Right atrium auricular region (tissue), 2 donors: ENCODE data around the gene ZNF830. TPM values are rescaled to one million over a fixed set of nuclear protein-coding genes. Genes with fewer than 3 reads are reported as not detected.
"Not testable (repeated sequence)": the region's sequence is repeated elsewhere in the genome, so short reads cannot be mapped to it uniquely, and the experiment has no call there.

Source experiments
- DNase-seq: peaks from one replicate; pipeline ENCODE4 v3.0.0-alpha.2; 2019; ENCODE audit warnings: low spot score
- H3K27ac ChIP-seq, 2 donors: fragments of 200-600 bp; sonication (generic); 1 replicate in 1 of 2; 2 replicates in 1 of 2; pipeline ENCODE4 v1.5.1; 2016 to 2019
- H3K27me3 ChIP-seq, 2 donors: fragments of 200-600 bp; sonication (generic); one replicate each; pipeline versions ENCODE4 v1.5.1 to v1.6.0; 2017 to 2019
- H3K36me3 ChIP-seq: fragments of 200-600 bp; sonication (generic); one replicate; pipeline ENCODE4 v1.5.1; 2016
- H3K4me1 ChIP-seq, 2 donors: fragments of 200-600 bp; sonication (generic); one replicate each; pipeline versions ENCODE4 v1.5.1 to v1.6.0; 2017 to 2019
- H3K4me3 ChIP-seq, 2 donors: fragments of 200-600 bp; sonication (generic); 1 replicate in 1 of 2; 2 replicates in 1 of 2; pipeline ENCODE4 v1.5.1; 2017 to 2019; ENCODE audit warnings: mild to moderate bottlenecking in 1 of 2, moderate library complexity in 1 of 2
- H3K9me3 ChIP-seq, 2 donors: fragments of 200-600 bp; sonication (generic); one replicate each; pipeline ENCODE4 v1.5.1; 2019
- total RNA-seq, 2 donors: library from RNA; depleted of rRNA; stranded (reverse); fragments of >200 nt; gene quantifications; one replicate each; pipeline ENCODE4 v1.1.0, GENCODE V29; 2016
- TF ChIP-seq, protein P1 (sequence below), 2 donors: fragments of 200-600 bp; sonication (generic); IDR thresholded peaks; one replicate each; pipeline ENCODE4 v1.5.1; 2019; ENCODE audit warnings: antibody characterized with exemption in 2 of 2

The ZNF830 gene
- total RNA-seq, 2 donors from 2014 or later: 5.4 to 8.1 TPM

DNA sequence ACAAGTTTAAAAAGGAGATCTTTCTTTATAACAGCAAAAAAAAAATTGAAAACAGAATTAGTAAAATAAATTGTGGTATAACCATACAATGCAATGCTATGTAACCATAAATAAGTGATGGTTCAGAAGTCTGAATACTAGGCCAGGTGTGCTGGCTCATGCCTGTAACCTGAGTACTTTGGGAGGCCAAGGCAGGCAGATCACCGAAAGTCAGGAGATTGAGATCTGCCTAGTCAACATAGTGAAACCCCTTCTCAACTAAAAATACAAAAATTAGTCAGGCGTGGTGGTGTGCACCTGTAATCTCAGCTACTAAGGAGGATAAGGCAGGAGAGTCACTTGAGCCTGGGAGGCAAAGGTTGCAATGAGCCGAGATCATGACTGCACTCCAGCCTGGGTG, 34.7 kb upstream of the ZNF830 start:
- TF ChIP-seq, protein P1, sequence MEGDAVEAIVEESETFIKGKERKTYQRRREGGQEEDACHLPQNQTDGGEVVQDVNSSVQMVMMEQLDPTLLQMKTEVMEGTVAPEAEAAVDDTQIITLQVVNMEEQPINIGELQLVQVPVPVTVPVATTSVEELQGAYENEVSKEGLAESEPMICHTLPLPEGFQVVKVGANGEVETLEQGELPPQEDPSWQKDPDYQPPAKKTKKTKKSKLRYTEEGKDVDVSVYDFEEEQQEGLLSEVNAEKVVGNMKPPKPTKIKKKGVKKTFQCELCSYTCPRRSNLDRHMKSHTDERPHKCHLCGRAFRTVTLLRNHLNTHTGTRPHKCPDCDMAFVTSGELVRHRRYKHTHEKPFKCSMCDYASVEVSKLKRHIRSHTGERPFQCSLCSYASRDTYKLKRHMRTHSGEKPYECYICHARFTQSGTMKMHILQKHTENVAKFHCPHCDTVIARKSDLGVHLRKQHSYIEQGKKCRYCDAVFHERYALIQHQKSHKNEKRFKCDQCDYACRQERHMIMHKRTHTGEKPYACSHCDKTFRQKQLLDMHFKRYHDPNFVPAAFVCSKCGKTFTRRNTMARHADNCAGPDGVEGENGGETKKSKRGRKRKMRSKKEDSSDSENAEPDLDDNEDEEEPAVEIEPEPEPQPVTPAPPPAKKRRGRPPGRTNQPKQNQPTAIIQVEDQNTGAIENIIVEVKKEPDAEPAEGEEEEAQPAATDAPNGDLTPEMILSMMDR (IDR thresholded peaks at IDR 0.05): no peak
- H3K4me1 ChIP-seq: no peaks in the 10 kb centered on the region
- no peak for DNase-seq
- H3K36me3 ChIP-seq: no peaks in the 10 kb centered on the region
- no peaks in the 10 kb centered on the region for H3K27me3 ChIP-seq
- H3K27ac ChIP-seq: no peak overlapping the region
- H3K9me3 ChIP-seq: no peaks in the 10 kb centered on the region
- no peak overlapping the region for H3K4me3 ChIP-seq

DNA sequence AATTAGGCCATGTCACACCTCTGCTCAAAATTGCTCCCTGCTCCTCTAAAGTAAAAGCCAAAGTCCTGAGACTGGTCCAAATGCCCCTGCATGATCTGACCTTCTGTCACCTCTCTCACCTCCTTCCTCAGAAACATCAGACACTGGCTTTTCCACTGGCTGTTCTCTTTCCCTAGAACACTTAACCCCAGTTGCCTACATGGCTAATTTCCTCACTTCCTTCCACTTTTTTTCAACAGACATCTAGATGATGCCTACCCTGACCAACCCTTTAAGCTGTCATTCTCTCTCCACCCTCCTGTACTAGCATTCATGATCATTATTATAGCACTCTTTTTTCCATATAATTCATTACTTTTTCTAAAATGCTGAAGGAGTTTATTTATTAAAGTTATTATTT, 31.1 kb upstream of the ZNF830 start:
- no peaks in the 10 kb centered on the region for H3K36me3 ChIP-seq
- no peak for DNase-seq
- TF ChIP-seq, protein P1 (IDR thresholded peaks at IDR 0.05): no peak

DNA sequence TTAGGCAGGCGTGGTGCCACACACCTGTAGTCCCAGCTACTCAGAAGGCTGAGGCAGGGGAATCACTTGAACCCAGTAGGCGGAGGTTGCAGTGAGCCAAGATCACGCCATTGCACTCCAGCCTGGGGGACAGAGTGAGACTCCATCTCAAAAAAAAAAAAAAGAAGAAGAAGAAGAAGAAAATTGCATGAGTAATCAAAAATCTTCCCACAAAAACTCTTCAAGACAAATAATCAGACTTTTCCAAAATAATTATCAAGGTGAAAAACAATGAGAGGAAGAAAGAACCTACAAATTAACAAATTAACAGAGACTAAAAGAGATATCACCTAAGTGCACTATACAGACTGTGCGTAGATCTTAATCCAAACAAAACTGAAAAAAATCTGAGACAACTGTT, 10.6 kb upstream of the ZNF830 start:
- H3K9me3 ChIP-seq, H3K27me3 ChIP-seq, H3K36me3 ChIP-seq, H3K27ac ChIP-seq, H3K4me1 ChIP-seq, H3K4me3 ChIP-seq, DNase-seq: not testable (repeated sequence)

More for the DNA sequence above, 31.1 kb upstream of the ZNF830 start:
- Histone ChIP-seq H3K27ac (no peak overlapping the region), H3K4me1 (no peaks in the 10 kb centered on the region), H3K4me3 (no peak overlapping the region), H3K27me3 (no peaks in the 10 kb centered on the region), H3K9me3 (no peaks in the 10 kb centered on the region)

DNA sequence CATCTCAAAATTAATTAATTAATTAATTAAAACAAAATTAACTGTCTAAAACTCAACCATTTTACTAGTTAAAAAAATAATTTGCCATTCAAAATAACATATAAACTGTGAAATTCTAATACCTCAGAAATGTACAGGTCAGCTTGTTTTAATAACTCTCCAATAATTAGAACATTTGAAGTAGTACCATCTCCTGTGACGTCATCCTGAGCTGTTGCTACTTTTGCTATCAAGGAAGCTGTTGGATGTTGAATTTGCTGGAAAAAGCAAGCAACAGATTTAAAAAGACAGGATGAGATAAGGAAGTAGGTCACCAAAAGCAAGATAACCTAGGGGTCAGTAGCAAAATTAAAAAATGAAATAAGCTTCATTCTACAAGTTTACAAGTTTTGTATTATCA, 2.9 kb upstream of the ZNF830 start:
- DNase-seq: no peak
- Histone ChIP-seq H3K36me3 (no peaks in the 10 kb centered on the region), H3K4me3 (no peak overlapping the region), H3K27ac (no peak overlapping the region), H3K9me3 (no peaks in the 10 kb centered on the region), H3K27me3 (no peaks in the 10 kb centered on the region), H3K4me1 (peaks cover 0 to 17% of the 10 kb centered on the region in 2 donors)
- TF ChIP-seq, protein P1 (IDR thresholded peaks at IDR 0.05): no peak

DNA sequence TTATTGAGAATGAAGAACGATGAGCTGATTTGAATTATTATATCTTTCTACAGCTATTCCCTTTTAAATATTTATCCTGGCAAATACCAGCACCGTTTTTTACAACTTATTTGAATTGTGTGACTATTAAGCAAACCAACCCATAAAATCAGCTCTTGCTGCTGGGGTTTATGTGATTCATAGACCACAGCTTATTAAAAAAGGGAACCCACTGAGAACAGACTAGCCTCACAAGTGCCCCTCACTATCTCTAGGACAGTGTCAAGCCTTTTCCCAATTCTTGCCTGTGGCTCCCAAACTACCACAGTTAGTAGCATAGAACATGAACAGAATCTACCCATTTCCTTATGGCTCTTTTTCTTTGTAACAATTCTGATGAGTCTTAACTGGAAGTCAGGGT, 12.8 kb downstream of the ZNF830 start:
- no peak for DNase-seq
- Histone ChIP-seq H3K4me3 (no peak overlapping the region), H3K27me3 (no peaks in the 10 kb centered on the region), H3K36me3 (no peaks in the 10 kb centered on the region), H3K4me1 (no peaks in the 10 kb centered on the region), H3K27ac (no peak overlapping the region), H3K9me3 (no peaks in the 10 kb centered on the region)
- TF ChIP-seq, protein P1 (IDR thresholded peaks at IDR 0.05): no peak

DNA sequence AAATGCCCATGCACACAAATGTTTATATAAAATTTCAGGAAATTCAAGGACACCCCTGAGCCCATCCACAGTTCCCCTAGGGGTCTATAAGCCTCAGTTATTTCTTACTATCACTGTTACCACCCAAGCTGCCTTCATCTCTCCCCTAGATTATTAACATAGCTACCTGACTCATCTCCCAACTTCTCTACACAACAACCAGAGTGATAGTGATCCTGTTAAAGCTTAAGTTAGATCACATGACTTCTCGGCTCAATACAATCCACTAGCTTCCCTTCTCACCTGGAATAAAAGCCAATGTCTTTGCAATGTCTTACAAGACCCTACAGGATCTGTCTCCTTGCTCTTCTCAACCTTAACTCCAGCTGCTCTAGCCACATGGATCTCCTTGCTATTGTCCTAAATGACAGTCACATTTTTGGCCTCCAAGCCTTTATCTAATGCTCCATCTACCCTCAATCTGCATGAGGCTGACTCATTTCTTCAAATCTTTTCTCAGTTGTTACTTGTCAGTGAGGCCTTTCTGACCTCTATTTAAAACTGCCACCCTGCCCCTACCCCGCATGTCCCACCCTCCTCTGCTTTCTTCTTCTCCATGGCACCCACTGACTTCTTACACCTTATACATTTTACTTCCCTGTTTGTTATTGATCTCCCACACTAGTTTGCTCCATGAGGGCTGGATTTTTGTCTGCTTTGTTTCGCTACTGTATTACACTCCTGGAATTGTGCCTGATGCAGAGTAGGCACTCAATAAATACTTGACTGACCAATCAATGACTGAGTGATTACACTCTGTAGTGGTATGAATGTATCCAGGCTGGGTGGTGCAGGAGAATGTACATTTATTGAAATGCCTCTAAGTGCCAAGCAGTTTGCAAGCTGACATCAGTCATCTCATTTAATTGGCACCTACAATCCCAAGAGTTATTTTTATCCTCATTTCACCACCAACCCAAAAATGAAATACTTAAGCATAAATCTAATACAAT, 13.8 kb downstream of the ZNF830 start:
- H3K9me3 ChIP-seq: no peaks in the 10 kb centered on the region
- TF ChIP-seq, protein P1 (IDR thresholded peaks at IDR 0.05): no peak

More for the DNA sequence above, 13.8 kb downstream of the ZNF830 start:
- no peak for DNase-seq
- Histone ChIP-seq H3K4me3 (no peak overlapping the region), H3K27me3 (no peaks in the 10 kb centered on the region), H3K4me1 (peaks cover 0 to 7% of the 10 kb centered on the region in 2 donors), H3K27ac (no peak overlapping the region), H3K36me3 (no peaks in the 10 kb centered on the region)
